H9 (cell line): ENCODE results near the gene TCOF1. TPM values are rescaled to one million over a fixed set of nuclear protein-coding genes. Genes with fewer than 3 reads are reported as not detected.

ENCODE experiments used
- DNase-seq: peaks from one replicate; pipeline ENCODE4 v3.0.0-alpha.2; 2017
- H2AFZ ChIP-seq: one replicate; pipeline ENCODE4 v1.6.1; 2013; ENCODE audit warnings: mild to moderate bottlenecking, low read length, control low read depth, moderate library complexity
- H2AK5ac ChIP-seq: 2 replicates; pipeline ENCODE4 v1.6.1; 2013; ENCODE audit warnings: low read length, control low read depth, mixed read lengths; ENCODE audit not compliant: insufficient read length
- H2BK120ac ChIP-seq: one replicate; pipeline ENCODE4 v1.6.1; 2013; ENCODE audit warnings: low read depth, mild to moderate bottlenecking, low read length, control low read depth, inconsistent platforms; ENCODE audit not compliant: poor library complexity, severe bottlenecking
- H2BK12ac ChIP-seq: 2 replicates; pipeline ENCODE4 v1.6.1; 2013; ENCODE audit warnings: low read length, control low read depth, mixed read lengths, low read depth; ENCODE audit not compliant: insufficient read length
- H2BK15ac ChIP-seq: 2 replicates; pipeline ENCODE4 v1.6.1; 2013; ENCODE audit warnings: low read depth, low read length, control low read depth
- H2BK20ac ChIP-seq: one replicate; pipeline ENCODE4 v1.6.1; 2013; ENCODE audit warnings: low read depth, mild to moderate bottlenecking, low read length, control low read depth, inconsistent platforms; ENCODE audit not compliant: poor library complexity, severe bottlenecking
- H2BK5ac ChIP-seq: 2 replicates; pipeline ENCODE4 v1.6.1; 2013; ENCODE audit warnings: low read length, control low read depth, mixed read lengths; ENCODE audit not compliant: insufficient read length
- H3K14ac ChIP-seq: 2 replicates; pipeline ENCODE4 v1.6.1; 2013; ENCODE audit warnings: low read length, control low read depth; ENCODE audit not compliant: insufficient read depth
- H3K18ac ChIP-seq: 2 replicates; pipeline ENCODE4 v1.6.1; 2013; ENCODE audit warnings: low read depth, mild to moderate bottlenecking, mixed read lengths, low read length, control low read depth; ENCODE audit not compliant: insufficient read length
- H3K23ac ChIP-seq: 2 replicates; pipeline ENCODE4 v1.6.1; 2013; ENCODE audit warnings: low read length, control low read depth, mixed read lengths, low read depth; ENCODE audit not compliant: insufficient read length
- H3K23me2 ChIP-seq: 2 replicates; pipeline ENCODE4 v1.6.1; 2013; ENCODE audit warnings: low read depth, mild to moderate bottlenecking, mixed read lengths, low read length, control low read depth; ENCODE audit not compliant: insufficient read length, poor library complexity, severe bottlenecking
- H3K27ac ChIP-seq: 2 replicates; pipeline ENCODE4 v1.5.1; 2013; ENCODE audit warnings: low read length, control low read depth, mixed read lengths, low read depth; ENCODE audit not compliant: insufficient read length
- H3K27me3 ChIP-seq: 2 replicates; pipeline ENCODE4 v1.6.1; 2013; ENCODE audit warnings: low read length, control low read depth, inconsistent platforms; ENCODE audit not compliant: insufficient read depth
- H3K4ac ChIP-seq: 2 replicates; pipeline ENCODE4 v1.6.1; 2013; ENCODE audit warnings: low read depth, mild to moderate bottlenecking, control low read depth, inconsistent platforms, low read length, moderate library complexity
- H3K4me1 ChIP-seq: 2 replicates; pipeline ENCODE4 v1.6.1; 2013; ENCODE audit warnings: low read length, control low read depth, inconsistent platforms; ENCODE audit not compliant: insufficient read depth
- H3K4me2 ChIP-seq: 2 replicates; pipeline ENCODE4 v1.6.1; 2013; ENCODE audit warnings: low read length, control low read depth, mixed read lengths; ENCODE audit not compliant: insufficient read length, insufficient read depth
- H3K56ac ChIP-seq: 2 replicates; pipeline ENCODE4 v1.6.1; 2013; ENCODE audit warnings: low read depth, mild to moderate bottlenecking, mixed read lengths, low read length, control low read depth; ENCODE audit not compliant: insufficient read length
- H3K79me1 ChIP-seq: 2 replicates; pipeline ENCODE4 v1.6.1; 2013; ENCODE audit warnings: low read depth, mild to moderate bottlenecking, moderate library complexity, low read length, control low read depth, inconsistent platforms; ENCODE audit not compliant: insufficient read depth, poor library complexity, severe bottlenecking
- H3K79me2 ChIP-seq: 2 replicates; pipeline ENCODE4 v1.6.1; 2013; ENCODE audit warnings: low read length, control low read depth, inconsistent platforms; ENCODE audit not compliant: insufficient read depth
- H3K9ac ChIP-seq: 2 replicates; pipeline ENCODE4 v1.6.1; 2013; ENCODE audit warnings: low read length, control low read depth, mixed read lengths; ENCODE audit not compliant: insufficient read length; ENCODE audit errors: extremely low read depth
- H3K9me3 ChIP-seq: one replicate; pipeline ENCODE4 v1.6.1; 2013; ENCODE audit warnings: low read depth, low read length, inconsistent platforms; ENCODE audit not compliant: control insufficient read depth
- H3T11ph ChIP-seq: one replicate; pipeline ENCODE4 v1.6.1; 2013; ENCODE audit warnings: mild to moderate bottlenecking, low read length, control low read depth, inconsistent platforms
- H4K20me1 ChIP-seq: one replicate; pipeline ENCODE4 v1.6.1; 2013; ENCODE audit not compliant: control insufficient read depth, insufficient read length, insufficient read depth
- H4K5ac ChIP-seq: 2 replicates; pipeline ENCODE4 v1.6.1; 2013; ENCODE audit warnings: low read depth, mild to moderate bottlenecking, mixed read lengths, low read length, control low read depth; ENCODE audit not compliant: insufficient read length
- H4K8ac ChIP-seq: replicated peaks from 2 replicates; pipeline ENCODE4 v1.6.1; 2013; ENCODE audit warnings: low read length, control low read depth, mixed read lengths, low read depth; ENCODE audit not compliant: insufficient read length
- H4K91ac ChIP-seq: 2 replicates; pipeline ENCODE4 v1.6.1; 2013; ENCODE audit warnings: low read depth, mild to moderate bottlenecking, moderate library complexity, mixed read lengths, low read length, control low read depth; ENCODE audit not compliant: insufficient read length
- H3K27ac Mint-ChIP-seq, 3 experiments: 2 replicates in 2 of 3; 3 replicates in 1 of 3; pipeline ENCODE4 v1.8.0; 2020 to 2021; ENCODE audit warnings: mixed read lengths in 3 of 3, mild to moderate bottlenecking in 1 of 3, moderate library complexity in 1 of 3
- H3K27me3 Mint-ChIP-seq: 2 replicates; pipeline ENCODE4 v1.8.0; 2021; ENCODE audit warnings: low read depth, mild to moderate bottlenecking, moderate library complexity, mixed read lengths
- H3K36me3 Mint-ChIP-seq, 3 experiments: 2 replicates in 2 of 3; 3 replicates in 1 of 3; pipeline ENCODE4 v1.8.0; 2020 to 2021; ENCODE audit warnings: low read depth in 3 of 3, mixed read lengths in 3 of 3; ENCODE audit not compliant: insufficient read depth in 1 of 3
- H3K4me1 Mint-ChIP-seq, 2 experiments: 2 replicates each; pipeline ENCODE4 v1.8.0; 2020; ENCODE audit warnings: mixed read lengths in 2 of 2
- H3K4me3 Mint-ChIP-seq, 2 experiments: 2 replicates in 1 of 2; 3 replicates in 1 of 2; pipeline ENCODE4 v1.8.0; 2020 to 2021; ENCODE audit warnings: mild to moderate bottlenecking in 2 of 2, mixed read lengths in 2 of 2, moderate library complexity in 1 of 2
- H3K9me3 Mint-ChIP-seq, 2 experiments: 2 replicates in 1 of 2; 3 replicates in 1 of 2; pipeline ENCODE4 v1.8.0; 2020; ENCODE audit warnings: mild to moderate bottlenecking in 2 of 2, mixed read lengths in 2 of 2, moderate library complexity in 1 of 2
- WGBS: extraction: QIAGEN DNeasy Blood & Tissue Kit; methylation state at CpG from one replicate; pipeline ENCODE4 v1.1.7; 2013; ENCODE audit warnings: missing lambda C conversion rate, low lambda C conversion rate, mixed read lengths; ENCODE audit not compliant: insufficient read length; ENCODE audit errors: extremely low coverage; 5-methylcytosine and 5-hydroxymethylcytosine counted together
- total RNA-seq: library from RNA; stranded (reverse); gene quantifications from 2 replicates; pipeline ENCODE4 v1.2.1, GENCODE V29; 2021
- TF ChIP-seq, protein P1 (sequence below): fragments of 200-600 bp; sonication (generic); conservative IDR thresholded peaks from 3 replicates; pipeline ENCODE4 v1.8.0; 2021; ENCODE audit warnings: antibody characterized with exemption, mild to moderate bottlenecking

Gene TCOF1
- total RNA-seq, 1 experiment from 2014 or later = 128 TPM

DNA sequence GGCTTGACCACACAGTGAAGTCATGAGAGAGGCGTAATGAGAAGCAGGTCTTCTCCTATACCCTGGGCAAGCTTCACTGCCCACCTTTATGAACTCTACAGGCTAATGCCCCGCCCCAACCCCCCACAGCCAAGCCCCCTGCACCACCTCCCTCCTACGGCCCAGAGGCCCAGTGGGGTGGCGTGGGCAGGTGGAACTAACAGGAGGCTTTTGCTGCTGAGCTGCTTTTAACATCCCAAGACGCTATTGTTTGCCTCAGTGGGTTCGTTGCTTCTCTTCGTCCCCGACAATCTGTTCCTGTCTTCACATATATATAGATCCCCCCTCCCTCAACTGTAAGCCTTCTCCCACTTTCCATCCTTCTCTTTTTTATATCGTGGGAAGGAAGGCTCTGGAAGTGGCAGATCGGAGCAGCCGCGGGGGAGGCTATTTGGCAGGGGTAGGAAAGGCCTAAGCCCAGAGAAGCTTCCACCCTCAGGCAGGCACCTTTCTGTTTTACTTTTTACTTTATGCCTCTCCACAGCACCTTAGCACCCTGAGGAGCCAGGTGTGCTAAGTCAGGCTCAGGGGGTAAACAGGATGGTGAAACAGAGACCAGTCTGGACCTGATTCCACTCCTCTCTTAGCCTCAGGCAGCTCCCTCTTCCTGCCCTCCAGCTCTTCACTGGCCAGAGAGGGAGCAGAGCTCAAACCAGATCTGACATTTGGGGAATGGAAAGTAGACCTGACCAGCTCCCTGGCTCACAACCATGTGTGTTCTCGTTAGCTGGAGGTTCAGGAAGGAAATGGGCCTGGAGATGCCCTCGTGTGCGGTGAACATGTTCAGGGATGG is 28.7 kb downstream of the TCOF1 start:
- no peak overlapping the region for H2BK120ac ChIP-seq
- no peaks in the 10 kb centered on the region for H3K27me3 ChIP-seq
- no peak overlapping the region for H2AFZ ChIP-seq
- DNase-seq = no peak
- no peaks in the 10 kb centered on the region for H3K9me3 ChIP-seq
- TF ChIP-seq, protein P1, sequence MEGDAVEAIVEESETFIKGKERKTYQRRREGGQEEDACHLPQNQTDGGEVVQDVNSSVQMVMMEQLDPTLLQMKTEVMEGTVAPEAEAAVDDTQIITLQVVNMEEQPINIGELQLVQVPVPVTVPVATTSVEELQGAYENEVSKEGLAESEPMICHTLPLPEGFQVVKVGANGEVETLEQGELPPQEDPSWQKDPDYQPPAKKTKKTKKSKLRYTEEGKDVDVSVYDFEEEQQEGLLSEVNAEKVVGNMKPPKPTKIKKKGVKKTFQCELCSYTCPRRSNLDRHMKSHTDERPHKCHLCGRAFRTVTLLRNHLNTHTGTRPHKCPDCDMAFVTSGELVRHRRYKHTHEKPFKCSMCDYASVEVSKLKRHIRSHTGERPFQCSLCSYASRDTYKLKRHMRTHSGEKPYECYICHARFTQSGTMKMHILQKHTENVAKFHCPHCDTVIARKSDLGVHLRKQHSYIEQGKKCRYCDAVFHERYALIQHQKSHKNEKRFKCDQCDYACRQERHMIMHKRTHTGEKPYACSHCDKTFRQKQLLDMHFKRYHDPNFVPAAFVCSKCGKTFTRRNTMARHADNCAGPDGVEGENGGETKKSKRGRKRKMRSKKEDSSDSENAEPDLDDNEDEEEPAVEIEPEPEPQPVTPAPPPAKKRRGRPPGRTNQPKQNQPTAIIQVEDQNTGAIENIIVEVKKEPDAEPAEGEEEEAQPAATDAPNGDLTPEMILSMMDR = no peak
- no peak overlapping the region for H3K23ac ChIP-seq
- H3K4me3 Mint-ChIP-seq = no peak overlapping the region; a peak in 1 of 5 replicates
- no peak overlapping the region for H4K5ac ChIP-seq
- H3K79me1 ChIP-seq = no peaks in the 10 kb centered on the region
- H3K18ac ChIP-seq = no peak overlapping the region
- H3K9me3 Mint-ChIP-seq = no peaks in the 10 kb centered on the region
- no peaks in the 10 kb centered on the region for H3K23me2 ChIP-seq
- no peak overlapping the region for H3K14ac ChIP-seq
- no peak overlapping the region for H2BK20ac ChIP-seq
- H3K9ac ChIP-seq = no peak overlapping the region
- H3K27ac ChIP-seq = no peak overlapping the region
- H3K27me3 Mint-ChIP-seq = no peaks in the 10 kb centered on the region; the same call in 1 of the 2 replicates
- H2BK12ac ChIP-seq = no peak overlapping the region
- no peaks in the 10 kb centered on the region for H3K79me2 ChIP-seq
- H4K91ac ChIP-seq = no peak overlapping the region
- no peak overlapping the region for H4K8ac ChIP-seq
- H3K4me1 ChIP-seq = no peaks in the 10 kb centered on the region
- no peak overlapping the region for H2BK15ac ChIP-seq
- H3K4me1 Mint-ChIP-seq = no peaks in the 10 kb centered on the region
- no CpG with 5 or more reads among the region's 15 CpGs for WGBS
- H3K36me3 Mint-ChIP-seq = peaks cover 39 to 97% (median 77%) of the 10 kb centered on the region in 3 experiments
- H3K56ac ChIP-seq = no peak overlapping the region
- H3K27ac Mint-ChIP-seq = peak overlapping the region in 1 of 3 experiments; percentile 35; a peak in 1 of 7 replicates
- H3K4me2 ChIP-seq = no peak overlapping the region
- H3K4ac ChIP-seq = no peak overlapping the region
- no peak overlapping the region for H3T11ph ChIP-seq
- no peak overlapping the region for H2BK5ac ChIP-seq
- H2AK5ac ChIP-seq = no peak overlapping the region
- no peaks in the 10 kb centered on the region for H4K20me1 ChIP-seq
